H9 (cell line): Measurements from ENCODE around the gene EPHB2. TPM values are rescaled to one million over a fixed set of nuclear protein-coding genes. Genes with fewer than 3 reads are reported as not detected.

Experiments used
- DNase-seq: peaks from one replicate; pipeline ENCODE4 v3.0.0-alpha.2; 2017
- H2AFZ ChIP-seq: one replicate; pipeline ENCODE4 v1.6.1; 2013; ENCODE audit warnings: mild to moderate bottlenecking, low read length, control low read depth, moderate library complexity
- H2AK5ac ChIP-seq: 2 replicates; pipeline ENCODE4 v1.6.1; 2013; ENCODE audit warnings: low read length, control low read depth, mixed read lengths; ENCODE audit not compliant: insufficient read length
- H2BK120ac ChIP-seq: one replicate; pipeline ENCODE4 v1.6.1; 2013; ENCODE audit warnings: low read depth, mild to moderate bottlenecking, low read length, control low read depth, inconsistent platforms; ENCODE audit not compliant: poor library complexity, severe bottlenecking
- H2BK12ac ChIP-seq: 2 replicates; pipeline ENCODE4 v1.6.1; 2013; ENCODE audit warnings: low read length, control low read depth, mixed read lengths, low read depth; ENCODE audit not compliant: insufficient read length
- H2BK15ac ChIP-seq: 2 replicates; pipeline ENCODE4 v1.6.1; 2013; ENCODE audit warnings: low read depth, low read length, control low read depth
- H2BK20ac ChIP-seq: one replicate; pipeline ENCODE4 v1.6.1; 2013; ENCODE audit warnings: low read depth, mild to moderate bottlenecking, low read length, control low read depth, inconsistent platforms; ENCODE audit not compliant: poor library complexity, severe bottlenecking
- H2BK5ac ChIP-seq: 2 replicates; pipeline ENCODE4 v1.6.1; 2013; ENCODE audit warnings: low read length, control low read depth, mixed read lengths; ENCODE audit not compliant: insufficient read length
- H3K14ac ChIP-seq: 2 replicates; pipeline ENCODE4 v1.6.1; 2013; ENCODE audit warnings: low read length, control low read depth; ENCODE audit not compliant: insufficient read depth
- H3K18ac ChIP-seq: 2 replicates; pipeline ENCODE4 v1.6.1; 2013; ENCODE audit warnings: low read depth, mild to moderate bottlenecking, mixed read lengths, low read length, control low read depth; ENCODE audit not compliant: insufficient read length
- H3K23ac ChIP-seq: 2 replicates; pipeline ENCODE4 v1.6.1; 2013; ENCODE audit warnings: low read length, control low read depth, mixed read lengths, low read depth; ENCODE audit not compliant: insufficient read length
- H3K23me2 ChIP-seq: 2 replicates; pipeline ENCODE4 v1.6.1; 2013; ENCODE audit warnings: low read depth, mild to moderate bottlenecking, mixed read lengths, low read length, control low read depth; ENCODE audit not compliant: insufficient read length, poor library complexity, severe bottlenecking
- H3K27ac ChIP-seq: 2 replicates; pipeline ENCODE4 v1.5.1; 2013; ENCODE audit warnings: low read length, control low read depth, mixed read lengths, low read depth; ENCODE audit not compliant: insufficient read length
- H3K27me3 ChIP-seq: 2 replicates; pipeline ENCODE4 v1.6.1; 2013; ENCODE audit warnings: low read length, control low read depth, inconsistent platforms; ENCODE audit not compliant: insufficient read depth
- H3K4ac ChIP-seq: 2 replicates; pipeline ENCODE4 v1.6.1; 2013; ENCODE audit warnings: low read depth, mild to moderate bottlenecking, control low read depth, inconsistent platforms, low read length, moderate library complexity
- H3K4me1 ChIP-seq: 2 replicates; pipeline ENCODE4 v1.6.1; 2013; ENCODE audit warnings: low read length, control low read depth, inconsistent platforms; ENCODE audit not compliant: insufficient read depth
- H3K4me2 ChIP-seq: 2 replicates; pipeline ENCODE4 v1.6.1; 2013; ENCODE audit warnings: low read length, control low read depth, mixed read lengths; ENCODE audit not compliant: insufficient read length, insufficient read depth
- H3K56ac ChIP-seq: 2 replicates; pipeline ENCODE4 v1.6.1; 2013; ENCODE audit warnings: low read depth, mild to moderate bottlenecking, mixed read lengths, low read length, control low read depth; ENCODE audit not compliant: insufficient read length
- H3K79me1 ChIP-seq: 2 replicates; pipeline ENCODE4 v1.6.1; 2013; ENCODE audit warnings: low read depth, mild to moderate bottlenecking, moderate library complexity, low read length, control low read depth, inconsistent platforms; ENCODE audit not compliant: insufficient read depth, poor library complexity, severe bottlenecking
- H3K79me2 ChIP-seq: 2 replicates; pipeline ENCODE4 v1.6.1; 2013; ENCODE audit warnings: low read length, control low read depth, inconsistent platforms; ENCODE audit not compliant: insufficient read depth
- H3K9ac ChIP-seq: 2 replicates; pipeline ENCODE4 v1.6.1; 2013; ENCODE audit warnings: low read length, control low read depth, mixed read lengths; ENCODE audit not compliant: insufficient read length; ENCODE audit errors: extremely low read depth
- H3K9me3 ChIP-seq: one replicate; pipeline ENCODE4 v1.6.1; 2013; ENCODE audit warnings: low read depth, low read length, inconsistent platforms; ENCODE audit not compliant: control insufficient read depth
- H3T11ph ChIP-seq: one replicate; pipeline ENCODE4 v1.6.1; 2013; ENCODE audit warnings: mild to moderate bottlenecking, low read length, control low read depth, inconsistent platforms
- H4K20me1 ChIP-seq: one replicate; pipeline ENCODE4 v1.6.1; 2013; ENCODE audit not compliant: control insufficient read depth, insufficient read length, insufficient read depth
- H4K5ac ChIP-seq: 2 replicates; pipeline ENCODE4 v1.6.1; 2013; ENCODE audit warnings: low read depth, mild to moderate bottlenecking, mixed read lengths, low read length, control low read depth; ENCODE audit not compliant: insufficient read length
- H4K8ac ChIP-seq: replicated peaks from 2 replicates; pipeline ENCODE4 v1.6.1; 2013; ENCODE audit warnings: low read length, control low read depth, mixed read lengths, low read depth; ENCODE audit not compliant: insufficient read length
- H4K91ac ChIP-seq: 2 replicates; pipeline ENCODE4 v1.6.1; 2013; ENCODE audit warnings: low read depth, mild to moderate bottlenecking, moderate library complexity, mixed read lengths, low read length, control low read depth; ENCODE audit not compliant: insufficient read length
- H3K27ac Mint-ChIP-seq, 3 experiments: 2 replicates in 2 of 3; 3 replicates in 1 of 3; pipeline ENCODE4 v1.8.0; 2020 to 2021; ENCODE audit warnings: mixed read lengths in 3 of 3, mild to moderate bottlenecking in 1 of 3, moderate library complexity in 1 of 3
- H3K27me3 Mint-ChIP-seq: 2 replicates; pipeline ENCODE4 v1.8.0; 2021; ENCODE audit warnings: low read depth, mild to moderate bottlenecking, moderate library complexity, mixed read lengths
- H3K36me3 Mint-ChIP-seq, 3 experiments: 2 replicates in 2 of 3; 3 replicates in 1 of 3; pipeline ENCODE4 v1.8.0; 2020 to 2021; ENCODE audit warnings: low read depth in 3 of 3, mixed read lengths in 3 of 3; ENCODE audit not compliant: insufficient read depth in 1 of 3
- H3K4me1 Mint-ChIP-seq, 2 experiments: 2 replicates each; pipeline ENCODE4 v1.8.0; 2020; ENCODE audit warnings: mixed read lengths in 2 of 2
- H3K4me3 Mint-ChIP-seq, 2 experiments: 2 replicates in 1 of 2; 3 replicates in 1 of 2; pipeline ENCODE4 v1.8.0; 2020 to 2021; ENCODE audit warnings: mild to moderate bottlenecking in 2 of 2, mixed read lengths in 2 of 2, moderate library complexity in 1 of 2
- H3K9me3 Mint-ChIP-seq, 2 experiments: 2 replicates in 1 of 2; 3 replicates in 1 of 2; pipeline ENCODE4 v1.8.0; 2020; ENCODE audit warnings: mild to moderate bottlenecking in 2 of 2, mixed read lengths in 2 of 2, moderate library complexity in 1 of 2
- CTCF ChIP-seq: fragments of 200-600 bp; sonication (generic); conservative IDR thresholded peaks from 3 replicates; pipeline ENCODE4 v1.8.0; 2021; ENCODE audit warnings: antibody characterized with exemption, mild to moderate bottlenecking
- WGBS: extraction: QIAGEN DNeasy Blood & Tissue Kit; methylation state at CpG from one replicate; pipeline ENCODE4 v1.1.7; 2013; ENCODE audit warnings: missing lambda C conversion rate, low lambda C conversion rate, mixed read lengths; ENCODE audit not compliant: insufficient read length; ENCODE audit errors: extremely low coverage; 5-methylcytosine and 5-hydroxymethylcytosine counted together
- total RNA-seq: library from RNA; stranded (reverse); gene quantifications from 2 replicates; pipeline ENCODE4 v1.2.1, GENCODE V29; 2021

The EPHB2 gene
- total RNA-seq, 1 experiment from 2014 or later = 9.5 TPM

- H4K5ac ChIP-seq = no peak overlapping the region
- no peaks in the 10 kb centered on the region for H3K79me2 ChIP-seq
- H3K23me2 ChIP-seq = no peaks in the 10 kb centered on the region
- no peaks in the 10 kb centered on the region for H4K20me1 ChIP-seq
- WGBS = no CpG with 5 or more reads among the region's 5 CpGs
- no peak overlapping the region for H3K9ac ChIP-seq
- Mint-ChIP-seq H3K9me3 (peaks cover 0 to 4% of the 10 kb centered on the region in 2 experiments; a peak in 2 of 5 replicates), H3K27ac (no peak overlapping the region), H3K4me3 (no peak overlapping the region), H3K4me1 (peaks cover 9 to 17% of the 10 kb centered on the region in 2 experiments), H3K27me3 (no peaks in the 10 kb centered on the region; the same call in none of the 2 replicates), H3K36me3 (peaks cover 2 to 13% (median 3%) of the 10 kb centered on the region in 3 experiments; a peak in 5 of 7 replicates)
- H4K8ac ChIP-seq = no peak overlapping the region
- no peak overlapping the region for H2BK5ac ChIP-seq
- no peak overlapping the region for H3K14ac ChIP-seq
- no peak overlapping the region for H2BK120ac ChIP-seq
- no peak overlapping the region for H2BK20ac ChIP-seq
- no peak overlapping the region for H2BK15ac ChIP-seq
- no peaks in the 10 kb centered on the region for H3K4me1 ChIP-seq
- H2BK12ac ChIP-seq = no peak overlapping the region
- no peaks in the 10 kb centered on the region for H3K27me3 ChIP-seq
- H3K9me3 ChIP-seq = no peaks in the 10 kb centered on the region
- no peak overlapping the region for H3K23ac ChIP-seq
- H3T11ph ChIP-seq = no peak overlapping the region
- no peak for DNase-seq
- no peak overlapping the region for H3K4me2 ChIP-seq
- no peak overlapping the region for H3K4ac ChIP-seq
- H3K56ac ChIP-seq = no peak overlapping the region
- no peak overlapping the region for H3K18ac ChIP-seq
- H3K79me1 ChIP-seq = no peaks in the 10 kb centered on the region
- no peak overlapping the region for H2AFZ ChIP-seq
- H2AK5ac ChIP-seq = no peak overlapping the region
- H4K91ac ChIP-seq = no peak overlapping the region
- no peak overlapping the region for H3K27ac ChIP-seq
- TF ChIP-seq CTCF = no peak
These were observed 156.2 kb downstream of the EPHB2 start for GRCh38 chr1:22866868-22867267.
